Measurements from ENCODE around the gene LMAN1. TPM values are rescaled to one million over a fixed set of nuclear protein-coding genes. Genes with fewer than 3 reads are reported as not detected.

LMAN1 gene
- total and polyA plus RNA-seq, 2 of the 13 experiments (the other 11 are each of a cell fraction or from before 2014, with no cell fraction given): 127 to 131 TPM

- in situ Hi-C loops (cut with HindIII; ENCODE audit: extremely low pct_ligation_motif_present, low pct_unique_long_range_greater_than_20kb) (loop anchor here (5.0 kb wide), 1 partner anchor 93 kb away; no protein-coding TSS in a partner anchor), intact Hi-C loops (cut with micrococcal nuclease; ENCODE audit: unreplicated experiment) (no loop called here)
- no peaks in the 10 kb centered on the region for H3K9me3 ChIP-seq (ENCODE audit: low read length)
- no peaks in the 10 kb centered on the region for H3K79me2 ChIP-seq (ENCODE audit: insufficient read depth, low read length)
- H3K4me2 ChIP-seq (ENCODE audit: low read depth, low read length): no peak overlapping the region
- H3K4me1 ChIP-seq (ENCODE audit: insufficient read depth, low read length): no peaks in the 10 kb centered on the region
- CTCF ChIA-PET (ENCODE audit: low intra/inter-chr PET ratio, low total read pairs): interaction anchor here (1.3 kb wide), 1 partner anchor 92 kb away, joined by 5 read pairs; no protein-coding TSS in a partner anchor
- no peak overlapping the region for H3K9ac ChIP-seq (ENCODE audit: insufficient read depth, low read depth, low read length)
- no peaks in the 10 kb centered on the region for H3K36me3 ChIP-seq (replicated peaks in 1 of 2; ENCODE audit: control insufficient read depth in 1 of 2, insufficient read depth in 2 of 2, low read length in 2 of 2)
- no peak overlapping the region for H2AFZ ChIP-seq (ENCODE audit: low read length)
- H3K27me3 ChIP-seq (ENCODE audit: control insufficient read depth in 1 of 2, insufficient read depth in 2 of 2, low read length in 2 of 2): peaks cover 0 to 10% of the 10 kb centered on the region in 2 experiments; a peak in 1 of 5 replicates
- FAIRE-seq (no peak), ATAC-seq (no peak), DNase-seq (ENCODE audit: low spot score) (no peak)
- H3K4me3 ChIP-seq (replicated peaks in 1 of 3; ENCODE audit: insufficient read depth in 1 of 3, low read depth in 2 of 3, low read length in 3 of 3): no peak overlapping the region
- H4K20me1 ChIP-seq (ENCODE audit: insufficient read depth, low read length): no peaks in the 10 kb centered on the region
- POLR2A ChIA-PET: no interaction called here
- no TSS peak for BruUV-seq (replicated peaks)
- 41% methylated on average over 6 of the region's 6 CpGs for WGBS (ENCODE audit: low lambda C conversion rate)
- TF ChIP-seq EED (CRISPR knock-in tag; IDR thresholded peaks at IDR 0.05) (no peak), CHD2 (IDR thresholded peaks at IDR 0.05; ENCODE audit: low read depth, low read length) (no peak), FOXK1 (CRISPR knock-in tag; IDR thresholded peaks at IDR 0.05; ENCODE audit: borderline replicate concordance, low read depth) (no peak), ZBTB20 (CRISPR knock-in tag; IDR thresholded peaks at IDR 0.05; ENCODE audit: borderline replicate concordance, low read depth) (no peak), ZNF317 (CRISPR knock-in tag; IDR thresholded peaks at IDR 0.05) (no peak), PBX3 (CRISPR knock-in tag; IDR thresholded peaks at IDR 0.05; ENCODE audit: borderline replicate concordance) (no peak), ZNF678 (CRISPR knock-in tag; IDR thresholded peaks at IDR 0.05) (no peak), MATR3 (CRISPR knock-in tag; IDR thresholded peaks at IDR 0.05) (no peak), RBFOX2 (IDR thresholded peaks at IDR 0.05; ENCODE audit: low read depth, low read length) (no peak), ZMYM2 (CRISPR knock-in tag; IDR thresholded peaks at IDR 0.05) (no peak), TBL1XR1 (IDR thresholded peaks at IDR 0.05; ENCODE audit: borderline replicate concordance, low read length, partially characterized antibody) (no peak), ZNF839 (CRISPR knock-in tag; IDR thresholded peaks at IDR 0.05; ENCODE audit: borderline replicate concordance) (no peak), U2AF2 (IDR thresholded peaks at IDR 0.05; ENCODE audit: low read depth, low read length) (no peak), ZNF776 (CRISPR knock-in tag; IDR thresholded peaks at IDR 0.05) (no peak), E2F2 (CRISPR knock-in tag; IDR thresholded peaks at IDR 0.05; ENCODE audit: borderline replicate concordance) (no peak)
- TF ChIP-seq, protein P1, sequence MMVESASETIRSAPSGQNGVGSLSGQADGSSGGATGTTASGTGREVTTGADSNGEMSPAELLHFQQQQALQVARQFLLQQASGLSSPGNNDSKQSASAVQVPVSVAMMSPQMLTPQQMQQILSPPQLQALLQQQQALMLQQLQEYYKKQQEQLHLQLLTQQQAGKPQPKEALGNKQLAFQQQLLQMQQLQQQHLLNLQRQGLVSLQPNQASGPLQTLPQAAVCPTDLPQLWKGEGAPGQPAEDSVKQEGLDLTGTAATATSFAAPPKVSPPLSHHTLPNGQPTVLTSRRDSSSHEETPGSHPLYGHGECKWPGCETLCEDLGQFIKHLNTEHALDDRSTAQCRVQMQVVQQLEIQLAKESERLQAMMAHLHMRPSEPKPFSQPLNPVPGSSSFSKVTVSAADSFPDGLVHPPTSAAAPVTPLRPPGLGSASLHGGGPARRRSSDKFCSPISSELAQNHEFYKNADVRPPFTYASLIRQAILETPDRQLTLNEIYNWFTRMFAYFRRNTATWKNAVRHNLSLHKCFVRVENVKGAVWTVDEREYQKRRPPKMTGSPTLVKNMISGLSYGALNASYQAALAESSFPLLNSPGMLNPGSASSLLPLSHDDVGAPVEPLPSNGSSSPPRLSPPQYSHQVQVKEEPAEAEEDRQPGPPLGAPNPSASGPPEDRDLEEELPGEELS (CRISPR knock-in tag; IDR thresholded peaks at IDR 0.05): no peak
- no peak overlapping the region for H3K27ac ChIP-seq (ENCODE audit: extremely low read length, insufficient read depth, low read length)
Measured at GRCh38 chr18:59400407-59400806, 41.3 kb upstream of the LMAN1 start.
